ENCODE measurements around the gene EFNB1. TPM values are rescaled to one million over a fixed set of nuclear protein-coding genes. Genes with fewer than 3 reads are reported as not detected.

The EFNB1 gene
- total and polyA plus RNA-seq, 10 of the 15 experiments (the other 5 are each of a cell fraction or from before 2014, with no cell fraction given), result 0.02 to 1.0 (median 0.81) TPM; not detected in 1

DNA sequence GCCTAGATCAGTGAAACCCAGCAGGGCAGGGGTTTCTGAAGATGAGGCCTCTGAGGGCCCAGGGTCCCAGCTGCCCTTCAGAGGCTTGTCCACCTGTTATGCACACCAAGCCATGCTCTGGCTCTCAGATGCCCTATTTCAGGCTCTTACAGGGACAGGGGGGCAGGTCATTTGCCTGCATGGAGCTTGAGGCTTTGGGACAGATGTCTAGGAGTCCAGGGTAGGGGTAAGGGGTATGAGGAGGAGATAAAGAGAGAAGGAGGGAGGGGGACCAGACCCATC, 4.7 kb upstream of the EFNB1 start:
- no peak overlapping the region for H3K4me2 ChIP-seq (ENCODE audit: control insufficient read depth, insufficient read depth)
- no peak overlapping the region for H3K27ac ChIP-seq (ENCODE audit: control insufficient read depth, insufficient read depth)
- ChIA-PET POLR2A (no interaction called here), CTCF (no interaction called here), RAD21 (ENCODE audit: unreplicated experiment) (no interaction called here), SMC1A (ENCODE audit: uncharacterized antibody, unreplicated experiment) (no interaction called here)
- H3K36me3 ChIP-seq (ENCODE audit: control insufficient read depth in 2 of 2, insufficient read depth in 2 of 2, low read length in 1 of 2), result no peaks in the 10 kb centered on the region
- intact Hi-C loops (cut with micrococcal nuclease; ENCODE audit: unreplicated experiment) (loop anchor here (10.0 kb wide), 2 partner anchors 301 to 331 kb away; no protein-coding TSS in a partner anchor), in situ Hi-C loops (cut with MboI) (loop anchor here (10.0 kb wide), 1 partner anchor 561 kb away; no protein-coding TSS in a partner anchor)
- DNase-seq (ENCODE audit: low read depth, low spot score) (no peak), ATAC-seq (no peak), FAIRE-seq (no peak)
- H3K27me3 ChIP-seq (replicated peaks in 1 of 2; ENCODE audit: control insufficient read depth in 2 of 2, insufficient read depth in 2 of 2, low read length in 1 of 2), result no peaks in the 10 kb centered on the region
- H3K4me1 ChIP-seq (ENCODE audit: control insufficient read depth, insufficient read depth, low read length), result no peaks in the 10 kb centered on the region
- TF ChIP-seq JUND (IDR thresholded peaks at IDR 0.05; ENCODE audit: low read depth, low read length) (no peak), CREB1 (IDR thresholded peaks at IDR 0.05; ENCODE audit: low read depth) (no peak), POU2F2 (IDR thresholded peaks at IDR 0.05; ENCODE audit: borderline replicate concordance, low read depth, low read length) (no peak), TBL1XR1 (IDR thresholded peaks at IDR 0.05; ENCODE audit: low read depth, low read length) (no peak), RBBP5 (conservative IDR thresholded peaks at IDR 0.05) (no peak), PAX5 (IDR thresholded peaks at IDR 0.05; ENCODE audit: borderline replicate concordance, low read depth, low read length) (no peak)
- TF ChIP-seq, protein P1, sequence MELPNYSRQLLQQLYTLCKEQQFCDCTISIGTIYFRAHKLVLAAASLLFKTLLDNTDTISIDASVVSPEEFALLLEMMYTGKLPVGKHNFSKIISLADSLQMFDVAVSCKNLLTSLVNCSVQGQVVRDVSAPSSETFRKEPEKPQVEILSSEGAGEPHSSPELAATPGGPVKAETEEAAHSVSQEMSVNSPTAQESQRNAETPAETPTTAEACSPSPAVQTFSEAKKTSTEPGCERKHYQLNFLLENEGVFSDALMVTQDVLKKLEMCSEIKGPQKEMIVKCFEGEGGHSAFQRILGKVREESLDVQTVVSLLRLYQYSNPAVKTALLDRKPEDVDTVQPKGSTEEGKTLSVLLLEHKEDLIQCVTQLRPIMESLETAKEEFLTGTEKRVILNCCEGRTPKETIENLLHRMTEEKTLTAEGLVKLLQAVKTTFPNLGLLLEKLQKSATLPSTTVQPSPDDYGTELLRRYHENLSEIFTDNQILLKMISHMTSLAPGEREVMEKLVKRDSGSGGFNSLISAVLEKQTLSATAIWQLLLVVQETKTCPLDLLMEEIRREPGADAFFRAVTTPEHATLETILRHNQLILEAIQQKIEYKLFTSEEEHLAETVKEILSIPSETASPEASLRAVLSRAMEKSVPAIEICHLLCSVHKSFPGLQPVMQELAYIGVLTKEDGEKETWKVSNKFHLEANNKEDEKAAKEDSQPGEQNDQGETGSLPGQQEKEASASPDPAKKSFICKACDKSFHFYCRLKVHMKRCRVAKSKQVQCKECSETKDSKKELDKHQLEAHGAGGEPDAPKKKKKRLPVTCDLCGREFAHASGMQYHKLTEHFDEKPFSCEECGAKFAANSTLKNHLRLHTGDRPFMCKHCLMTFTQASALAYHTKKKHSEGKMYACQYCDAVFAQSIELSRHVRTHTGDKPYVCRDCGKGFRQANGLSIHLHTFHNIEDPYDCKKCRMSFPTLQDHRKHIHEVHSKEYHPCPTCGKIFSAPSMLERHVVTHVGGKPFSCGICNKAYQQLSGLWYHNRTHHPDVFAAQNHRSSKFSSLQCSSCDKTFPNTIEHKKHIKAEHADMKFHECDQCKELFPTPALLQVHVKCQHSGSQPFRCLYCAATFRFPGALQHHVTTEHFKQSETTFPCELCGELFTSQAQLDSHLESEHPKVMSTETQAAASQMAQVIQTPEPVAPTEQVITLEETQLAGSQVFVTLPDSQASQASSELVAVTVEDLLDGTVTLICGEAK (IDR thresholded peaks at IDR 0.05; ENCODE audit: borderline replicate concordance), result no peak
- TF ChIP-seq, protein P2, sequence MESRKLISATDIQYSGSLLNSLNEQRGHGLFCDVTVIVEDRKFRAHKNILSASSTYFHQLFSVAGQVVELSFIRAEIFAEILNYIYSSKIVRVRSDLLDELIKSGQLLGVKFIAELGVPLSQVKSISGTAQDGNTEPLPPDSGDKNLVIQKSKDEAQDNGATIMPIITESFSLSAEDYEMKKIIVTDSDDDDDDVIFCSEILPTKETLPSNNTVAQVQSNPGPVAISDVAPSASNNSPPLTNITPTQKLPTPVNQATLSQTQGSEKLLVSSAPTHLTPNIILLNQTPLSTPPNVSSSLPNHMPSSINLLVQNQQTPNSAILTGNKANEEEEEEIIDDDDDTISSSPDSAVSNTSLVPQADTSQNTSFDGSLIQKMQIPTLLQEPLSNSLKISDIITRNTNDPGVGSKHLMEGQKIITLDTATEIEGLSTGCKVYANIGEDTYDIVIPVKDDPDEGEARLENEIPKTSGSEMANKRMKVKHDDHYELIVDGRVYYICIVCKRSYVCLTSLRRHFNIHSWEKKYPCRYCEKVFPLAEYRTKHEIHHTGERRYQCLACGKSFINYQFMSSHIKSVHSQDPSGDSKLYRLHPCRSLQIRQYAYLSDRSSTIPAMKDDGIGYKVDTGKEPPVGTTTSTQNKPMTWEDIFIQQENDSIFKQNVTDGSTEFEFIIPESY (IDR thresholded peaks at IDR 0.05), result no peak
- TF ChIP-seq, protein P3, sequence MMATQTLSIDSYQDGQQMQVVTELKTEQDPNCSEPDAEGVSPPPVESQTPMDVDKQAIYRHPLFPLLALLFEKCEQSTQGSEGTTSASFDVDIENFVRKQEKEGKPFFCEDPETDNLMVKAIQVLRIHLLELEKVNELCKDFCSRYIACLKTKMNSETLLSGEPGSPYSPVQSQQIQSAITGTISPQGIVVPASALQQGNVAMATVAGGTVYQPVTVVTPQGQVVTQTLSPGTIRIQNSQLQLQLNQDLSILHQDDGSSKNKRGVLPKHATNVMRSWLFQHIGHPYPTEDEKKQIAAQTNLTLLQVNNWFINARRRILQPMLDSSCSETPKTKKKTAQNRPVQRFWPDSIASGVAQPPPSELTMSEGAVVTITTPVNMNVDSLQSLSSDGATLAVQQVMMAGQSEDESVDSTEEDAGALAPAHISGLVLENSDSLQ (IDR thresholded peaks at IDR 0.05), result no peak
- no peaks in the 10 kb centered on the region; the same call in 1 of the 2 replicates for H4K20me1 ChIP-seq (ENCODE audit: control insufficient read depth, insufficient read depth)
- no peaks in the 10 kb centered on the region for H3K79me2 ChIP-seq (ENCODE audit: control insufficient read depth, insufficient read depth, low read length)
- no peak overlapping the region for H3K9ac ChIP-seq (ENCODE audit: control insufficient read depth, insufficient read depth, low read length)
- H3K9me3 ChIP-seq (replicated peaks; ENCODE audit: control insufficient read depth, insufficient read depth, low read length), result no peaks in the 10 kb centered on the region; the same call in 2 of the 3 replicates
- H3K4me3 ChIP-seq, result no peak overlapping the region
- no peak overlapping the region for H2AFZ ChIP-seq (ENCODE audit: control insufficient read depth, low read depth, low read length)
- BruUV-seq (replicated peaks), result no TSS peak
